ENCODE results near the gene SHOC1.

GRCh38 chr9:111805262-111805661, 10.5 kb upstream of the SHOC1 start:
- TF ChIP-seq POLR2A (IDR thresholded peaks at IDR 0.05; ENCODE audit: low read depth, low read length) (no peak), JUN (IDR thresholded peaks at IDR 0.05; ENCODE audit: borderline replicate concordance, insufficient read depth, insufficient read length, low read depth) (no peak), EZH2 (IDR thresholded peaks at IDR 0.05; ENCODE audit: borderline replicate concordance, low read depth, low read length, severe bottlenecking) (no peak), CTCF (IDR thresholded peaks at IDR 0.05; ENCODE audit: extremely low read depth in 1 of 2, insufficient read depth in 1 of 2, low read depth in 1 of 2, low read length in 2 of 2) (no peak), MYC (IDR thresholded peaks at IDR 0.05; ENCODE audit: low read depth, low read length) (no peak), POLR2AphosphoS5 (IDR thresholded peaks at IDR 0.05; ENCODE audit: insufficient read depth, low read depth, low read length) (no peak), MAX (IDR thresholded peaks at IDR 0.05; ENCODE audit: insufficient read depth, insufficient read length) (no peak), FOS (IDR thresholded peaks at IDR 0.05; ENCODE audit: borderline replicate concordance, insufficient read depth, low read length) (no peak)
